ENCODE measurements around the gene PRKG1. TPM values are rescaled to one million over a fixed set of nuclear protein-coding genes. Genes with fewer than 3 reads are reported as not detected.

Gene PRKG1
- total RNA-seq, 1 experiment from 2014 or later: 0.09 TPM

GRCh38 chr10:51667678-51668335 lies 593.5 kb downstream of the PRKG1 start:
- no peaks in the 10 kb centered on the region for H3K36me3 Mint-ChIP-seq (ENCODE audit: insufficient read depth, unreplicated experiment)
- Histone ChIP-seq H3K4me3 (ENCODE audit: low read depth, low read length) (no peak overlapping the region), H3K36me3 (ENCODE audit: control insufficient read depth, insufficient read depth, low read length) (no peaks in the 10 kb centered on the region), H3K4me1 (no peaks in the 10 kb centered on the region), H3K27me3 (replicated peaks; ENCODE audit: control insufficient read depth, insufficient read depth, low read length) (no peaks in the 10 kb centered on the region), H3K9me3 (peaks cover 9% of the 10 kb centered on the region)
- peaks cover 13% of the 10 kb centered on the region for H3K9me3 Mint-ChIP-seq (ENCODE audit: unreplicated experiment)
- peaks cover 9% of the 10 kb centered on the region for H3K4me1 Mint-ChIP-seq (ENCODE audit: low read depth, unreplicated experiment)
- no TSS peak for BruUV-seq (replicated peaks)
- intact Hi-C loops (cut with micrococcal nuclease; ENCODE audit: unreplicated experiment): no loop called here
- peaks cover 5% of the 10 kb centered on the region for H3K27me3 Mint-ChIP-seq (ENCODE audit: insufficient read depth, unreplicated experiment)
- CTCF ChIA-PET: no interaction called here
- DNase-seq: no peak
- no peak overlapping the region for H3K4me3 Mint-ChIP-seq (ENCODE audit: unreplicated experiment)
- H3K27ac Mint-ChIP-seq (ENCODE audit: unreplicated experiment): no peak overlapping the region
- POLR2A ChIA-PET: interaction anchor here (0.6 kb wide), 1 partner anchor 23 kb away, joined by 4 read pairs; no protein-coding TSS in a partner anchor
- TF ChIP-seq, protein P1, sequence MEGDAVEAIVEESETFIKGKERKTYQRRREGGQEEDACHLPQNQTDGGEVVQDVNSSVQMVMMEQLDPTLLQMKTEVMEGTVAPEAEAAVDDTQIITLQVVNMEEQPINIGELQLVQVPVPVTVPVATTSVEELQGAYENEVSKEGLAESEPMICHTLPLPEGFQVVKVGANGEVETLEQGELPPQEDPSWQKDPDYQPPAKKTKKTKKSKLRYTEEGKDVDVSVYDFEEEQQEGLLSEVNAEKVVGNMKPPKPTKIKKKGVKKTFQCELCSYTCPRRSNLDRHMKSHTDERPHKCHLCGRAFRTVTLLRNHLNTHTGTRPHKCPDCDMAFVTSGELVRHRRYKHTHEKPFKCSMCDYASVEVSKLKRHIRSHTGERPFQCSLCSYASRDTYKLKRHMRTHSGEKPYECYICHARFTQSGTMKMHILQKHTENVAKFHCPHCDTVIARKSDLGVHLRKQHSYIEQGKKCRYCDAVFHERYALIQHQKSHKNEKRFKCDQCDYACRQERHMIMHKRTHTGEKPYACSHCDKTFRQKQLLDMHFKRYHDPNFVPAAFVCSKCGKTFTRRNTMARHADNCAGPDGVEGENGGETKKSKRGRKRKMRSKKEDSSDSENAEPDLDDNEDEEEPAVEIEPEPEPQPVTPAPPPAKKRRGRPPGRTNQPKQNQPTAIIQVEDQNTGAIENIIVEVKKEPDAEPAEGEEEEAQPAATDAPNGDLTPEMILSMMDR (IDR thresholded peaks at IDR 0.05; ENCODE audit: insufficient read depth in 1 of 2, low read depth in 1 of 2, low read length in 1 of 2, severe bottlenecking in 1 of 2, unreplicated experiment in 1 of 2): no peak

GRCh38 chr10:51668336-51668689 lies 594.0 kb downstream of the PRKG1 start:
- no peak overlapping the region for H3K27ac Mint-ChIP-seq (ENCODE audit: unreplicated experiment)
- intact Hi-C loops (cut with micrococcal nuclease; ENCODE audit: unreplicated experiment): no loop called here
- H3K36me3 Mint-ChIP-seq (ENCODE audit: insufficient read depth, unreplicated experiment): no peaks in the 10 kb centered on the region
- peaks cover 4% of the 10 kb centered on the region for H3K27me3 Mint-ChIP-seq (ENCODE audit: insufficient read depth, unreplicated experiment)
- H3K27me3 ChIP-seq (replicated peaks; ENCODE audit: control insufficient read depth, insufficient read depth, low read length): no peaks in the 10 kb centered on the region
- ChIA-PET CTCF (no interaction called here), POLR2A (interaction anchor here (0.6 kb wide), 1 partner anchor 23 kb away, joined by 4 read pairs; no protein-coding TSS in a partner anchor)
- BruUV-seq (replicated peaks): no TSS peak
- TF ChIP-seq, protein P1 (IDR thresholded peaks at IDR 0.05; ENCODE audit: insufficient read depth in 1 of 2, low read depth in 1 of 2, low read length in 1 of 2, severe bottlenecking in 1 of 2, unreplicated experiment in 1 of 2): no peak
- no peaks in the 10 kb centered on the region for H3K36me3 ChIP-seq (ENCODE audit: control insufficient read depth, insufficient read depth, low read length)
- no peak for DNase-seq
- peaks cover 9% of the 10 kb centered on the region for H3K4me1 Mint-ChIP-seq (ENCODE audit: low read depth, unreplicated experiment)
- peaks cover 9% of the 10 kb centered on the region for H3K9me3 ChIP-seq
- no peaks in the 10 kb centered on the region for H3K4me1 ChIP-seq
- no peak overlapping the region for H3K4me3 Mint-ChIP-seq (ENCODE audit: unreplicated experiment)
- H3K4me3 ChIP-seq (ENCODE audit: low read depth, low read length): no peak overlapping the region
- H3K9me3 Mint-ChIP-seq (ENCODE audit: unreplicated experiment): peaks cover 13% of the 10 kb centered on the region

DNA sequence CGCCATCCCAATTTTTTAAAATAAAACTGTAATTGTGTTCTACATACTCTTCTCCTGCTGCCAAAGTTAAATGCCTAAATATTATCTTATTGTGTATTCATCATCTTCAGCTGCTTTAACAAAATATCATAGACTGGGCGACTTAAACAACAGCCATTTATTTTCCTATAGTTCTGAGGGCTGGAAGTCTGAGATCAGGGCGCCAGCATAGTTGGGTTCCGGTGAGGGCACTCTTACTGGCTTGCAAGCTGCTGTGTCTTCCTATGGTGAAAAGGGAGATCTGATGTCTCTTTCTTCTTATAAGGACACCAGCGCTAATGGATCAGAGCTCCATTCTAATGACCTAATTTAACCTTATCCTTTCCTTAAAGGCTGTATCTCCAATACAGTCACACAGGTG lies 594.8 kb downstream of the PRKG1 start:
- Histone ChIP-seq H3K4me3 (ENCODE audit: low read depth, low read length) (no peak overlapping the region), H3K9me3 (peaks cover 9% of the 10 kb centered on the region), H3K36me3 (ENCODE audit: control insufficient read depth, insufficient read depth, low read length) (no peaks in the 10 kb centered on the region), H3K4me1 (no peaks in the 10 kb centered on the region), H3K27me3 (replicated peaks; ENCODE audit: control insufficient read depth, insufficient read depth, low read length) (no peaks in the 10 kb centered on the region)
- Mint-ChIP-seq H3K9me3 (ENCODE audit: unreplicated experiment) (peaks cover 13% of the 10 kb centered on the region), H3K4me1 (ENCODE audit: low read depth, unreplicated experiment) (peaks cover 9% of the 10 kb centered on the region), H3K27me3 (ENCODE audit: insufficient read depth, unreplicated experiment) (peaks cover 4% of the 10 kb centered on the region), H3K36me3 (ENCODE audit: insufficient read depth, unreplicated experiment) (no peaks in the 10 kb centered on the region), H3K4me3 (ENCODE audit: unreplicated experiment) (no peak overlapping the region), H3K27ac (ENCODE audit: unreplicated experiment) (no peak overlapping the region)
- ChIA-PET POLR2A (no interaction called here), CTCF (no interaction called here)
- BruUV-seq (replicated peaks): no TSS peak
- TF ChIP-seq, protein P1 (IDR thresholded peaks at IDR 0.05; ENCODE audit: insufficient read depth in 1 of 2, low read depth in 1 of 2, low read length in 1 of 2, severe bottlenecking in 1 of 2, unreplicated experiment in 1 of 2): no peak
- intact Hi-C loops (cut with micrococcal nuclease; ENCODE audit: unreplicated experiment): no loop called here
- no peak for DNase-seq

Measured in Caco-2 (cell line).